Measurements from ENCODE around the gene HEMK1. TPM values are rescaled to one million over a fixed set of nuclear protein-coding genes. Genes with fewer than 3 reads are reported as not detected.

HEMK1 gene
- total and polyA plus RNA-seq, 2 of the 4 experiments (the other 2 are of a cell fraction) = 17.2 to 20.8 TPM

- no peak for TF ChIP-seq RAD21 (IDR thresholded peaks at IDR 0.05; ENCODE audit: low read length)
- TF ChIP-seq POLR2A (IDR thresholded peaks at IDR 0.05; ENCODE audit: low read depth, low read length) = no peak
- TF ChIP-seq CTCF (conservative IDR thresholded peaks at IDR 0.05; ENCODE audit: low read depth, low read length) = no peak
- no peak for TF ChIP-seq RCOR1 (IDR thresholded peaks at IDR 0.05; ENCODE audit: insufficient replicate concordance, low read length)
- dilution Hi-C loops (cut with HindIII; ENCODE audit: low sequenced_read_pairs, unreplicated experiment) = no loop called here
- DNase-seq = no peak
These were observed 4.5 kb downstream of the HEMK1 start for GRCh38 chr3:50573566-50574443.

More at GRCh38 chr3:50573566-50574443, 4.5 kb downstream of the HEMK1 start:
- H3K4ac ChIP-seq (ENCODE audit: low read depth, low read length) = no peak overlapping the region
- H2BK120ac ChIP-seq (ENCODE audit: low read depth, low read length) = no peak overlapping the region
- no peak overlapping the region for H3K4me2 ChIP-seq (ENCODE audit: low read depth, low read length)
- ATAC-seq (ENCODE audit: low read depth) = no peak
- in situ Hi-C loops (cut with MboI; ENCODE audit: low sequenced_read_pairs) (loop anchor here (5.0 kb wide), 2 partner anchors 38 to 798 kb away; partner anchors contain the start of gene CISH), intact Hi-C loops (cut with micrococcal nuclease) (no loop called here)
- no peaks in the 10 kb centered on the region for H3K9me3 ChIP-seq (ENCODE audit: control insufficient read depth, insufficient read depth, low read length)
- no CpG with 5 or more reads among the region's 8 CpGs for WGBS, 2 experiments (ENCODE audit: extremely low coverage in 2 of 2, insufficient read length in 1 of 2)
- no peak overlapping the region for H3K14ac ChIP-seq (replicated peaks; ENCODE audit: low read depth, low read length)
- H3K23ac ChIP-seq (ENCODE audit: low read depth, low read length) = no peak overlapping the region
- peak overlapping the region; percentile 26 for H2AFZ ChIP-seq (replicated peaks; ENCODE audit: low read length, poor library complexity)
- peaks cover 11% of the 10 kb centered on the region; the same call in 1 of the 2 replicates for H3K9me1 ChIP-seq (ENCODE audit: insufficient read depth, low read length)
- peaks cover 13 to 28% of the 10 kb centered on the region in 2 experiments; a peak in 3 of 4 replicates for H3K79me1 ChIP-seq (ENCODE audit: low read depth in 1 of 2, low read length in 2 of 2)
- no peak overlapping the region for H4K8ac ChIP-seq (ENCODE audit: low read depth in 2 of 2, low read length in 2 of 2)
- H4K91ac ChIP-seq (ENCODE audit: insufficient read depth, low read depth, low read length) = no peak overlapping the region
- no peak overlapping the region for H2BK15ac ChIP-seq (ENCODE audit: low read depth, low read length)
- CTCF ChIA-PET = interaction anchor here (2.5 kb wide), 1 partner anchor 39 kb away, joined by 20 read pairs; the partner anchor contains the start of gene CISH
- H3K56ac ChIP-seq (ENCODE audit: extremely low read depth, insufficient read depth, low read length) = no peak overlapping the region
- no peaks in the 10 kb centered on the region for H4K20me1 ChIP-seq (ENCODE audit: insufficient read depth, low read length)
- peaks cover 32% of the 10 kb centered on the region; the same call in 1 of the 2 replicates for H3K36me3 ChIP-seq (ENCODE audit: control insufficient read depth, insufficient read depth, low read length)
- no peak overlapping the region for H2BK5ac ChIP-seq (ENCODE audit: low read depth, low read length, poor library complexity, severe bottlenecking)
- no peak overlapping the region for H3K27ac ChIP-seq (ENCODE audit: insufficient read depth, low read length)
- H3K4me3 ChIP-seq (ENCODE audit: insufficient read depth, low read depth, low read length) = no peak overlapping the region
- peak overlapping the region; percentile 19 for H2AK9ac ChIP-seq (replicated peaks; ENCODE audit: low read depth, low read length, poor library complexity)
- no peak overlapping the region for H3K9ac ChIP-seq (ENCODE audit: low read depth, low read length)
- POLR2A ChIA-PET (ENCODE audit: unreplicated experiment) = interaction anchor here (0.6 kb wide), 1 partner anchor 193 kb away, joined by 4 read pairs; no protein-coding TSS in a partner anchor
- H2AK5ac ChIP-seq (ENCODE audit: low read depth, low read length) = no peak overlapping the region
- BruUV-seq (replicated peaks) = no TSS peak
- H3K4me1 ChIP-seq (ENCODE audit: control insufficient read depth, insufficient read depth, low read length) = no peaks in the 10 kb centered on the region; the same call in 1 of the 2 replicates
- H3K27me3 ChIP-seq (ENCODE audit: control insufficient read depth, insufficient read depth, low read length) = no peaks in the 10 kb centered on the region
- H4K5ac ChIP-seq (ENCODE audit: low read depth, low read length) = no peak overlapping the region
- no peak overlapping the region for H3K18ac ChIP-seq (ENCODE audit: low read depth, low read length)
- H2BK20ac ChIP-seq (ENCODE audit: low read depth, low read length) = no peak overlapping the region
